HEK293T (cell line): Measurements from ENCODE around the gene WNT9B.

Experiments used
- CTCF ChIA-PET: fragments of 350-600 bp; formaldehyde crosslinking; extraction: SDS; loops from one replicate; lab custom pipeline; 2021; ENCODE audit warnings: antibody characterized with exemption, inconsistent platforms; lab: Yijun Ruan, JAX
- POLR2A ChIA-PET: fragments of 350-600 bp; formaldehyde crosslinking; extraction: SDS; loops from one replicate; lab custom pipeline; 2020; ENCODE audit warnings: antibody characterized with exemption, inconsistent platforms; lab: Yijun Ruan, JAX
- DNase-seq: peaks from one replicate; pipeline ENCODE4 v3.0.0; 2012; ENCODE audit warnings: mixed read lengths; ENCODE audit errors: extremely low spot score
- ARNT ChIP-seq: fragments of 450-650 bp; IDR thresholded peaks from 2 replicates; pipeline ENCODE4 v1.6.1; 2017; ENCODE audit warnings: mild to moderate bottlenecking
- BHLHE40 ChIP-seq: fragments of 450-650 bp; IDR thresholded peaks from 2 replicates; pipeline ENCODE4 v1.6.1; 2016; ENCODE audit warnings: mild to moderate bottlenecking, moderate library complexity, borderline replicate concordance
- CTBP1 ChIP-seq: fragments of 450-650 bp; IDR thresholded peaks from 2 replicates; pipeline ENCODE4 v1.6.1; 2016; ENCODE audit warnings: borderline replicate concordance
- ELF4 ChIP-seq: fragments of 450-650 bp; IDR thresholded peaks from 2 replicates; pipeline ENCODE4 v1.6.1; 2017; ENCODE audit warnings: antibody characterized with exemption
- FOXA1 ChIP-seq: fragments of 450-650 bp; IDR thresholded peaks from 2 replicates; pipeline ENCODE4 v1.6.1; 2016; ENCODE audit warnings: mild to moderate bottlenecking
- FOXK2 ChIP-seq: fragments of 450-650 bp; IDR thresholded peaks from 2 replicates; pipeline ENCODE4 v1.6.1; 2016; ENCODE audit warnings: mild to moderate bottlenecking
- FOXM1 ChIP-seq: fragments of 450-650 bp; IDR thresholded peaks from 2 replicates; pipeline ENCODE4 v1.6.1; 2017; ENCODE audit warnings: mild to moderate bottlenecking, borderline replicate concordance
- HDGF ChIP-seq: fragments of 450-650 bp; IDR thresholded peaks from 2 replicates; pipeline ENCODE4 v1.6.1; 2017; ENCODE audit warnings: antibody characterized with exemption, borderline replicate concordance
- L3MBTL2 ChIP-seq: fragments of 450-650 bp; conservative IDR thresholded peaks from 2 replicates; pipeline ENCODE4 v1.6.1; 2016; ENCODE audit warnings: mild to moderate bottlenecking
- LEF1 ChIP-seq: fragments of 450-650 bp; IDR thresholded peaks from 2 replicates; pipeline ENCODE4 v1.6.1; 2017; ENCODE audit warnings: mild to moderate bottlenecking, borderline replicate concordance
- NFRKB ChIP-seq: fragments of 450-650 bp; IDR thresholded peaks from 2 replicates; pipeline ENCODE4 v1.6.1; 2016; ENCODE audit warnings: mild to moderate bottlenecking, moderate library complexity
- PKNOX1 ChIP-seq: fragments of 450-650 bp; IDR thresholded peaks from 2 replicates; pipeline ENCODE4 v1.6.1; 2016
- SP1 ChIP-seq: fragments of 450-650 bp; IDR thresholded peaks from 2 replicates; pipeline ENCODE4 v1.6.1; 2017
- SUZ12 ChIP-seq: fragments of 450-650 bp; IDR thresholded peaks from 2 replicates; pipeline ENCODE4 v1.6.1; 2016; ENCODE audit warnings: mild to moderate bottlenecking
- TARDBP ChIP-seq: fragments of 450-650 bp; IDR thresholded peaks from 2 replicates; pipeline ENCODE4 v1.6.1; 2016
- ZNF384 ChIP-seq: fragments of 450-650 bp; IDR thresholded peaks from 2 replicates; pipeline ENCODE4 v1.6.1; 2016

Gene WNT9B

GRCh38 chr17:46819906-46820351 lies 31.5 kb upstream of the WNT9B start:
- no peak for DNase-seq
- TF ChIP-seq PKNOX1, result no peak
- TF ChIP-seq NFRKB, result no peak
- TF ChIP-seq FOXK2, result no peak
- TF ChIP-seq ZNF384, result no peak
- TF ChIP-seq ARNT, result no peak
- TF ChIP-seq ELF4, result no peak
- no peak for TF ChIP-seq TARDBP
- TF ChIP-seq SP1, result no peak
- no peak for TF ChIP-seq FOXA1
- no peak for TF ChIP-seq CTBP1
- no peak for TF ChIP-seq HDGF
- no peak for TF ChIP-seq BHLHE40
- TF ChIP-seq L3MBTL2, result no peak
- no peak for TF ChIP-seq SUZ12
- TF ChIP-seq FOXM1, result no peak
- no peak for TF ChIP-seq LEF1
- CTCF ChIA-PET, result no interaction called here
- POLR2A ChIA-PET, result no interaction called here

GRCh38 chr17:46820592-46821450 lies 30.6 kb upstream of the WNT9B start:
- no peak for DNase-seq
- POLR2A ChIA-PET, result no interaction called here
- CTCF ChIA-PET, result no interaction called here
- TF ChIP-seq ZNF384 (no peak), FOXK2 (no peak), TARDBP (no peak), CTBP1 (no peak), HDGF (no peak), SP1 (no peak), L3MBTL2 (no peak), SUZ12 (no peak), LEF1 (no peak), BHLHE40 (no peak), FOXA1 (no peak), ARNT (no peak)

GRCh38 chr17:46821482-46822387 lies 29.6 kb upstream of the WNT9B start:
- no peak for DNase-seq
- CTCF ChIA-PET, result no interaction called here
- POLR2A ChIA-PET, result no interaction called here
- TF ChIP-seq FOXK2 (no peak), HDGF (no peak)

- POLR2A ChIA-PET, result no interaction called here
- CTCF ChIA-PET, result no interaction called here
- no peak for DNase-seq
- TF ChIP-seq ELF4, result no peak
- no peak for TF ChIP-seq ZNF384
- TF ChIP-seq FOXM1, result no peak
- TF ChIP-seq L3MBTL2, result no peak
- no peak for TF ChIP-seq TARDBP
- TF ChIP-seq PKNOX1, result no peak
- no peak for TF ChIP-seq ARNT
These were observed 28.9 kb upstream of the WNT9B start for GRCh38 chr17:46822388-46822921.

- ChIA-PET POLR2A (no interaction called here), CTCF (no interaction called here)
- TF ChIP-seq HDGF, result no peak
- no peak for TF ChIP-seq FOXK2
- TF ChIP-seq FOXM1, result no peak
- no peak for TF ChIP-seq LEF1
- no peak for TF ChIP-seq PKNOX1
- DNase-seq, result no peak
These were observed 27.7 kb upstream of the WNT9B start for GRCh38 chr17:46823657-46824056.

- no peak for DNase-seq
- ChIA-PET POLR2A (interaction anchor here (1.0 kb wide), 1 partner anchor 11 kb away, joined by 3 read pairs; no protein-coding TSS in a partner anchor), CTCF (interaction anchor here (1.7 kb wide), 1 partner anchor 9 kb away, joined by 6 read pairs; no protein-coding TSS in a partner anchor)
- no peak for TF ChIP-seq HDGF
- TF ChIP-seq TARDBP, result no peak
- no peak for TF ChIP-seq ELF4
- TF ChIP-seq ARNT, result no peak
- no peak for TF ChIP-seq L3MBTL2
These were observed 25.3 kb upstream of the WNT9B start for GRCh38 chr17:46826116-46826515.
